ENCODE measurements around the gene PORCN. TPM values are rescaled to one million over a fixed set of nuclear protein-coding genes. Genes with fewer than 3 reads are reported as not detected.

Gene PORCN
- total and polyA plus RNA-seq, 2 of the 13 experiments (the other 11 are each of a cell fraction or from before 2014, with no cell fraction given), result 3.9 to 5.8 TPM

DNA sequence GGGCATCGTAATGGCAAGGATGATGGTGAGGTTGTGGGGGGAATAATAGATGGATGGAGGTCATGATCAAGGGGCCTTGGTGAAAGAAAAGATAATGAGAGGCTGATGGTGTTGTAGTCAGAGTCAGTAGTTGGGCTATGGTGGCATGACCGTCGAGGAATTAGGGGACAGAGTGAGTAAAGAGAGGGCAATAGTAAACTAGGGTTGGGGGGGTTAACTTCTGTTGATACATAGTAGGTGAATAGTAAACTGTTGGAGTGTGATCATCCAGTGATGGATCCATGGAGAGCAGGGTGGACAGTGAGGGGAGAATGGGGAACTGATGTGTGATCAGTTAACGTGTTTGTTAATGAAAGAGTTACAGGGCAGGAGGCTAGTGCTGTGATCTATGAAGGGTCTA, 31.9 kb upstream of the PORCN start:
- POLR2A ChIA-PET, result interaction anchor here (0.6 kb wide), 1 partner anchor 98 kb away, joined by 3 read pairs; no protein-coding TSS in a partner anchor
- Histone ChIP-seq H2AFZ (ENCODE audit: low read length) (no peak overlapping the region), H3K4me2 (ENCODE audit: low read depth, low read length) (peak overlapping the region; percentile 74), H3K9me3 (ENCODE audit: low read length) (no peaks in the 10 kb centered on the region), H3K27me3 (ENCODE audit: control insufficient read depth in 1 of 2, insufficient read depth in 2 of 2, low read length in 2 of 2) (no peaks in the 10 kb centered on the region; a peak in 1 of 5 replicates), H3K27ac (ENCODE audit: extremely low read length, insufficient read depth, low read length) (no peak overlapping the region), H3K4me1 (ENCODE audit: insufficient read depth, low read length) (peaks cover 37% of the 10 kb centered on the region), H3K79me2 (ENCODE audit: insufficient read depth, low read length) (peaks cover 19% of the 10 kb centered on the region), H3K36me3 (replicated peaks in 1 of 2; ENCODE audit: control insufficient read depth in 1 of 2, insufficient read depth in 2 of 2, low read length in 2 of 2) (peaks cover 5 to 8% of the 10 kb centered on the region in 2 experiments; a peak in 3 of 5 replicates), H3K9ac (ENCODE audit: insufficient read depth, low read depth, low read length) (peak overlapping the region; percentile 77; the same call in 1 of the 2 replicates), H4K20me1 (ENCODE audit: insufficient read depth, low read length) (no peaks in the 10 kb centered on the region), H3K4me3 (replicated peaks in 1 of 3; ENCODE audit: insufficient read depth in 1 of 3, low read depth in 2 of 3, low read length in 3 of 3) (peak overlapping the region; percentile 68 to 78 (median 77))
- FAIRE-seq (no peak), DNase-seq (ENCODE audit: low spot score) (no peak), ATAC-seq (no peak)
- in situ Hi-C loops (cut with HindIII; ENCODE audit: extremely low pct_ligation_motif_present, low pct_unique_long_range_greater_than_20kb), result no loop called here
- CTCF ChIA-PET (ENCODE audit: low intra/inter-chr PET ratio, low total read pairs), result no interaction called here
- TSS peak; percentile 38 for BruUV-seq (replicated peaks)
- 30% methylated on average over 4 of the region's 4 CpGs for WGBS (ENCODE audit: low lambda C conversion rate)
- intact Hi-C loops (cut with micrococcal nuclease; ENCODE audit: unreplicated experiment), result loop anchor here (10.0 kb wide), 1 partner anchor 58 kb away; the partner anchor contains the start of gene TBC1D25
- TF ChIP-seq HOXA3 (CRISPR knock-in tag; IDR thresholded peaks at IDR 0.05) (no peak), ZNF570 (CRISPR knock-in tag; IDR thresholded peaks at IDR 0.05; ENCODE audit: borderline replicate concordance) (no peak), IKZF5 (CRISPR knock-in tag; IDR thresholded peaks at IDR 0.05) (no peak), ZNF646 (CRISPR knock-in tag; IDR thresholded peaks at IDR 0.05) (no peak), SRSF1 (optimal IDR thresholded peaks at IDR 0.05; ENCODE audit: low read depth, low read length) (no peak), HMG20B (CRISPR knock-in tag; conservative IDR thresholded peaks at IDR 0.05) (no peak), ZNF569 (CRISPR knock-in tag; IDR thresholded peaks at IDR 0.05; ENCODE audit: borderline replicate concordance) (no peak), ZNF776 (CRISPR knock-in tag; IDR thresholded peaks at IDR 0.05) (no peak)
- TF ChIP-seq, protein P1, sequence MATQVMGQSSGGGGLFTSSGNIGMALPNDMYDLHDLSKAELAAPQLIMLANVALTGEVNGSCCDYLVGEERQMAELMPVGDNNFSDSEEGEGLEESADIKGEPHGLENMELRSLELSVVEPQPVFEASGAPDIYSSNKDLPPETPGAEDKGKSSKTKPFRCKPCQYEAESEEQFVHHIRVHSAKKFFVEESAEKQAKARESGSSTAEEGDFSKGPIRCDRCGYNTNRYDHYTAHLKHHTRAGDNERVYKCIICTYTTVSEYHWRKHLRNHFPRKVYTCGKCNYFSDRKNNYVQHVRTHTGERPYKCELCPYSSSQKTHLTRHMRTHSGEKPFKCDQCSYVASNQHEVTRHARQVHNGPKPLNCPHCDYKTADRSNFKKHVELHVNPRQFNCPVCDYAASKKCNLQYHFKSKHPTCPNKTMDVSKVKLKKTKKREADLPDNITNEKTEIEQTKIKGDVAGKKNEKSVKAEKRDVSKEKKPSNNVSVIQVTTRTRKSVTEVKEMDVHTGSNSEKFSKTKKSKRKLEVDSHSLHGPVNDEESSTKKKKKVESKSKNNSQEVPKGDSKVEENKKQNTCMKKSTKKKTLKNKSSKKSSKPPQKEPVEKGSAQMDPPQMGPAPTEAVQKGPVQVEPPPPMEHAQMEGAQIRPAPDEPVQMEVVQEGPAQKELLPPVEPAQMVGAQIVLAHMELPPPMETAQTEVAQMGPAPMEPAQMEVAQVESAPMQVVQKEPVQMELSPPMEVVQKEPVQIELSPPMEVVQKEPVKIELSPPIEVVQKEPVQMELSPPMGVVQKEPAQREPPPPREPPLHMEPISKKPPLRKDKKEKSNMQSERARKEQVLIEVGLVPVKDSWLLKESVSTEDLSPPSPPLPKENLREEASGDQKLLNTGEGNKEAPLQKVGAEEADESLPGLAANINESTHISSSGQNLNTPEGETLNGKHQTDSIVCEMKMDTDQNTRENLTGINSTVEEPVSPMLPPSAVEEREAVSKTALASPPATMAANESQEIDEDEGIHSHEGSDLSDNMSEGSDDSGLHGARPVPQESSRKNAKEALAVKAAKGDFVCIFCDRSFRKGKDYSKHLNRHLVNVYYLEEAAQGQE (IDR thresholded peaks at IDR 0.05; ENCODE audit: borderline replicate concordance in 1 of 2, low read depth in 1 of 2, low read length in 2 of 2), result no peak

Data from HepG2 (cell line).